Measurements from ENCODE around the gene MYPN.
A peak's percentile ranks its signal among the peaks of the same experiment; 100 is the strongest.
"Not testable (repeated sequence)": the region's sequence is repeated elsewhere in the genome, so short reads cannot be mapped to it uniquely, and the experiment has no call there.

The MYPN gene

DNA sequence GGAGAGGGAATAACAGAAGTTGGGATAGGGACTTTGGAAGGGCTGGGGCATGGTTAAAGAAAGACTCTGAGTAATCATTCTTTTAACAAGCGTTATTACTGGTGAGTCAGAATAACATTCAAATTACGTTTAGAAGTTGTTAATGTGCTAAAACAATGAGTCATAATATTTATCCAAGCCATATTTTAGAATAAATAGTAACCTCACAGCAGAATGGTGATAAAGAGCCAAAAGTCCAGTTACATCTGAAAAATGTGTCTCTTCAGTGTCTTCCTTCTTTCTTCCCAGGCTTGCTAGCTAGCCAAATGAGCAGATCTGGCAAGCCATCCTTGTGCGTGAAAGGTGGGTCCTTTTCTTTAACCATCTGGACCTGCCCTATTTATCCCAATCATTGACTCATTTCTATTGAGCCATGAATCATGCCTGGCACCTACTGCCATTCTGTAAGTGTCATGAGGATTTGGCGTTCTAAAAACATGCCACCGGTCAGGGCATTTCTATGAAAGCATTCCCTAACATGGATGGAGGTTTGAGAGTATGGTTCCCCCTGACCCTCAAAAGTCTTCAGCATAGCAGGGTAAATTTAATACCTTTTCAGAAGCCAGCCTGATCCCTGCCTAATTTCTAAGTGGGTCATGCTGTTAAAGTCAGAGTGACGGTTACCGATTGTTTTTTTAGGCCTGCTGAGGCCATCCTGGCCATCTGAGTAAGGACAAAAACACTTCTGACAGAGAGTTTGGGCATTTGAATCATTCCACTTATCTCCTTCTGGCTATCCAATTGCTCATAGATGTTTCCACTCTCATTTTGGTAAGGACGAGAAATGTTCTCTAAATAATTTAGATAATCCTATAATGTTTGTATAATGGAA, 26.9 kb downstream of the MYPN start:
- peak; percentile 98 for FAIRE-seq

DNA sequence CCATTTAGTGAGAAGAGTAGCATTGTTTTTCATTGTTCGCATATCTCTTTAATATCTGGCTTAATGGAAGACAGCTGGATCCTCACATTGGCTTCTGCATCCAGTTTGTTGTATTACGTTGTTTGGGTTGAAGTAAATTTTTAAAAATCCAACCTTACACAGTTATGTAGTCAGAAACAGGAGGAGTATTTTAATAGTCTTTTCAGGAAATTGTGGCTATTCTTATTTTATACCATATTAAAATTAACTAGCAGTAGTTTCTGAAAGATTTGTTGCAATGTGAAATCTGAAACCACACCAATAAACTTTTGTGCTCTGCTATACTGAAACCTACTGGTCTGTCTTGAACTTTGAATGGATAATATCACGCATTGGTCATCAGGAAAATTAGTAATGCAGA, 27.9 kb downstream of the MYPN start:
- FAIRE-seq: no peak

DNA sequence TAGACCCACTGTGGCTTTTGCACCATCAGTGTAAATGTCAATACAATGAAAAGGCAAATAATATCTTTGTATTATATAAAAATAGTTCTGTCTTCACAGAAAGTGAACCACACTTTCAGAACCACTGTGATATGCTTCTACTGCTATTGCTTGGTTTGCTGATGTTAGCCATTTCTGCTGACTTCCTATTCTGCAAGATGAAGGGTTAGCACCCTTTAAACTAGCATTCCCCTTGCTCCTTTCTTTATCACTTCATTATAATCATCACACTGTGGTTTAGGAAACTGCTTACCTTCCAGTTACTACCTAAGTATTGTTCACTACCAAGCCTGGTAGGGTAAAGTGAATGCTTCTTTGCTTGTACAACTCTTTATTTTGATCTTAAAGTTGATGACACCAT, 29.2 kb downstream of the MYPN start:
- FAIRE-seq: no peak

DNA sequence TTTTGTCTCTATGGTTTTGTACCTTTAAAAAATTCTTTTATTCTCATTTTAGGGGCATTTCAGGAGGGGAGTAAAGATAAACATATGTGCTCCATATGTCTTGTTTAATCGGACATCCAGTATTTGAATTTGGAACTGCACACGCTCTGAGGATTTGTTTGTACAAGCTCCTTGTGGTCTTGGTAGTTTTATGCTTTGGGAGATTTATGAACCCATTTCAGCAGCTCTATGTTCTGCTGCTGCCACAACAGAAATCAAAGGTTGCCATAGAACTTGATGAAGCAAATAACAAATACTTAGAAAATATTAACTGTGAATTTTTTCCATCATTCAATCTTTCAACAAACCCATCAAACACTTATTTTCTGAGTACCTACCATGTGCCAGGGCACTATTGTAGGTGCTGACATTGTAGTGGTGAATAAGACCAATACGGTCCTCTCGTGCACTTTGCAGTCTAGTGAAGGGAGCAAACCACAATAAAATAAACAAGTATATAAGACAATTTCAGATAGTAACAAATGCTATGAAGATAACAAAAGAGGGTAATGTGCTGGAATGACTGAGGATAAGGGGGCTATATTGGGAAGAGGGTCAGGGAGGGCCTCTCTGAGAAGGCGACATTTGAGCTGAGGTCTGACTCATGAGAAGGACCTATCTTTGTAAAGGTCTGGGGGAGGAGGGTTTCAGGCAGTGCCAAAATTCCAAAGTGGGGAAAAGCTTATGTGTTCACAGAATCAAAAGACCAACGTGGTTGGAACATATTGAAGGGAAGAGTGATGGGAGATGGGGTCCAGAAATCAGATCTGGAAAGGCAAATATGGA, 30.4 kb downstream of the MYPN start:
- no peak for FAIRE-seq

DNA sequence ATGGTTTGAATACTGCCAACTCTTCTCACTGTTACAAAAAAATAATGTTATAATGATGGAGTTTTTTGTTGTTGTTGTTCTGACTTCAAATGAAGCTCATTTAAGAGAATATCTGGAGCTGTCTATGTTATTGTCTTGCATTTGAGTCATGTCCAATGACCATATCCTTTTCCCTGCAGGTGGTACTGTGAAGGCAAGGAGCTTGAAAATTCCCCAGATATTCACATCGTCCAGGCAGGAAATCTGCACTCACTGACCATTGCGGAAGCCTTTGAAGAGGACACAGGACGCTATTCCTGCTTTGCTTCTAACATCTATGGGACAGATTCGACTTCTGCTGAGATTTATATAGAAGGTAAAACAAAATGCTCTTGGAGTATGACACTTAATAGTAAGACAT, 33.5 kb downstream of the MYPN start:
- FAIRE-seq: no peak

DNA sequence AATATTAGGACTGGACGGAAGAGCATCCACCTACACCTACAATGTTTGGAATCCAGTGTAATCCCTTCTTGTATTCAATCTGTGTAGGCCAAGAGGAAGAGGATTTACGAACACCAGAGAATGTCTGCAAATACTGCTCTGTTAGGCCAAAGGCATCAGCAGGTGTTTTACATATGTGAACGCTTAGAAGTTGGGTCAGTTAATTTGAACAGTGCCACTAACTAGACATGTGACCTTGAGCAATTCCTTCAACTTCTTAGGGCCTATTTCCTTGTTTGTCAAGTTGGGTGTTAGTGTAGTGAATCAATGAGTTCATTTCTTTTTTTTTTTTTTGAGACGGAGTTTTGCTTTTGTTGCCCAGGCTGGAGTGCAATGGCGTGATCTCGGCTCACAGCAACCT, 35.4 kb downstream of the MYPN start:
- FAIRE-seq: no peak

DNA sequence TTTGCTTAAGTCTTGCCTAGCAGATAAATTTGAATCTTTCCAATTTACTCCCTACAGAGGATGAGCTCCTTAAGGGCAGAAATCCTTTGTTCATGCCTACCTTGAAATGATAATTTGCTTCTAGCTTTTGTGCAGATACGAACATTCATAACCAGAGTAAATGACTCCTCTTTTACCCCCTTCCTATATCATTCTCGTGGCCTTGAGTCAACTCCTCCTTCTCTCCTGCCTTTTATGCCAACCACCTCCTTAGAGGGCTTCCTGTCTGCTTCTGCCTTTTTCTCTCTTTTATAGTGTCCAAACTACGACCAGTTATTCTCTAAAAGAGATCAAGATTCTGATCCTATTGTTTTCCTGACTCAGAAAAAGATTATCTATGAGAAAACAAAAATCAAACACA, 36.4 kb downstream of the MYPN start:
- no peak for FAIRE-seq

DNA sequence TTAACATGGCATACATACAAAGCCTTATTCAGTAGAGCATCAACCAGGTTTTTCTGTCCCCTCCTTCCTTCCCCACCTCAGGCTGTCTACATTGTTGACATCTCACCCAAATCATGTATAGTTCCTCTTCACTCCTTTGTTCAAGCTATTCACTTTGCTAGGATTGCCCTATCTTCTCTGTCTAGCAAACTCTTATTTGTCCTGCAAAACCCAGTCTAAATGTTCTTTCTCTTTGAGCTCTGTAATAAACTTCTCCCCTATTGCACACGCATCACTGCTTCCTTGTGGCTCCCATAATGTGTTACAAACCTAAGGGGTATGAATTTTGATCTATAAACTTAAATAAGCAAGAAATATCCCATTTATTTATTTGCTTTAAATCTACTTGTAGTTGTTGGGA, 36.8 kb downstream of the MYPN start:
- no peak for FAIRE-seq

DNA sequence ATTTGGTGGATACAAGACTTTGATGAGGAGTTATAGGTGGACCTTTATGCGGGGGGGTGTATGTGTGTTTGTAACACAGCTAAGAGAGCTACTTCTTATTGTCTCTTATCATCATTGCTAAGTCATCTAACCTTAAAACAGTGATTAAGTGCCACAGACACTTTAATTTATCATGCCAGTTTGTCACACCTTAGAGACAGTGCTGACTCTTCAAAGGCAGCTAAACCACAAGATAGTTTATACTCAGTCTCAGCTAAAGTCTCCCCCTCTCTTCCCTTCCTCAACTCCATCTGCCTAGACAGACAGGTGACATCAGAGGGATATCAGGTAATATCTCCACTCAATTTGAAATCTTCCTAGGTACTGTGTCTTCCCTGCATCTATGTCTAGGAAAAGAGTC, 42.2 kb downstream of the MYPN start:
- no peak for FAIRE-seq

DNA sequence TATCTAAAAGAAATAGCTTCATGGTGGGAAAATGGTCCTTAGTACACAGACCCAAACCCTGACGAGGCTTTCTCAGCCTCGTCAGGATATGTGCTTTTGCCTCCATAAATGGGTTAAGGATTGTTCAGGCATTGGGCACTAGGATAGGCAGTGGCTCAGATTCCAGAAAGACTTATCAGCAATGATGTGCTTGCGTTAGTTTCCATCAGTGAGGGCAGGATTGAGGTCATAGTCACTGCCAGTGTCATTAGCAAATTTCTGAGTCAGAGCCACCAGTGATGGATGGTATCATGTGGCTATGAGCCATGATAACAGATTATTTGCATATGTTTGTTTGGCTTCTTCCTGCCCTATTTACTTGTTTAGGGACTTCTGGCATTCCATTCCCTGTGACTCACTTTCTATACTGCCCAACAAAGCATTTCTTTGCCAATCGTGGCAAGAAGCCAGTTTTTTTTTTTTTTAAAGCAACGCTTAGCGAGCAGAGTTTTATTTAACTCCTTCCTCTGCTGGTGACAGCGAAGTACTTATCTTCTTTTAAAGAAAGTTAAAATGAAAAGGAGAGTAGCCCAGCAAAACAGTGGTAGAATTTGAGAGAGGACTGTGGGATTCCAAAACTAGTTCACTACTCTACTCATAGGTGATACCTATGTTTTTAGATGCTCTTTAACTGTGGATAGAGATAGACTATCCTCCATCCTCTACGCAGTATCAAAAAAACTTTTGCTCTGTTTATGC, 44.4 kb downstream of the MYPN start:
- FAIRE-seq: peak; percentile 82

DNA sequence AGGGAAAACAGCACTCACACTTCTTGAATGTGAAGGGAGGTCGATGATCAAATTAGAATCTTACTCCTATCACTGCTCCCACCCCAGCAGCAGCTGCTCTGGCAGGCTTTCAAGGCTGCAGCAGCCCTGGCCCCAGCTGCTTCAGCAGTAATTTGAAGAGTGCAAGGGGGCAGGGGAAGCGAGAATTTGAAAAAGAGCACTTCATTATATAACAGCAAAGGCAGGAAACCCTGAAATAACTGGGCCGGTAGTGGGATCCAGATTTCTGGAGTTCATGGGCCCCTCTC, 44.9 kb downstream of the MYPN start:
- FAIRE-seq: no peak

DNA sequence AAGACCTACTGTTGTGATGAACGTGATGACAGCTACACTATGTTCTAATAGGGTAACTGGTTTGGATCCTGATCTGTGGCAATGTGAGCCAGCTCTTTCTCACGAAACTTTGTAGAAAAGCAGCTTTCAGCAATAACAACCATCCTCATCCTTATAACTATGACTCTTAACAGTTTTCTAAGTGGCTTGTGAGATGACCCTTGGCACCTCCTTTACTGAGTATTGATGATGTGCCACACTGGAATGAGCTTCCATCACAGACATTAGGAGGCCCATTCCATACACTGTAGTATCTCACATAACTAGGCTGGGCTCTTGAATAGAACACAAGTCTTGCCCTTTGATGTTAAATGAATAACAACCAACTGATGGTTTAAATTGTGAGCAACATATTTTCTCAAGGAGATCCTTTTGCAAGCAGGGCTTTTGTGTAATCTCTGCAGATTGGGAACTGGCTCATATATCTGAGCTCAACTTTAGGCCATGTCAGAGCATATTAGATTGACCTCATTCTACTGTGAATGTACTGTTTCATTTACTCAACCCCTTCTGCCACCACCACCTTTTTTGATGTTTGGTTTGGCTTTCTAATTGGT, 46.4 kb downstream of the MYPN start:
- no peak for FAIRE-seq

DNA sequence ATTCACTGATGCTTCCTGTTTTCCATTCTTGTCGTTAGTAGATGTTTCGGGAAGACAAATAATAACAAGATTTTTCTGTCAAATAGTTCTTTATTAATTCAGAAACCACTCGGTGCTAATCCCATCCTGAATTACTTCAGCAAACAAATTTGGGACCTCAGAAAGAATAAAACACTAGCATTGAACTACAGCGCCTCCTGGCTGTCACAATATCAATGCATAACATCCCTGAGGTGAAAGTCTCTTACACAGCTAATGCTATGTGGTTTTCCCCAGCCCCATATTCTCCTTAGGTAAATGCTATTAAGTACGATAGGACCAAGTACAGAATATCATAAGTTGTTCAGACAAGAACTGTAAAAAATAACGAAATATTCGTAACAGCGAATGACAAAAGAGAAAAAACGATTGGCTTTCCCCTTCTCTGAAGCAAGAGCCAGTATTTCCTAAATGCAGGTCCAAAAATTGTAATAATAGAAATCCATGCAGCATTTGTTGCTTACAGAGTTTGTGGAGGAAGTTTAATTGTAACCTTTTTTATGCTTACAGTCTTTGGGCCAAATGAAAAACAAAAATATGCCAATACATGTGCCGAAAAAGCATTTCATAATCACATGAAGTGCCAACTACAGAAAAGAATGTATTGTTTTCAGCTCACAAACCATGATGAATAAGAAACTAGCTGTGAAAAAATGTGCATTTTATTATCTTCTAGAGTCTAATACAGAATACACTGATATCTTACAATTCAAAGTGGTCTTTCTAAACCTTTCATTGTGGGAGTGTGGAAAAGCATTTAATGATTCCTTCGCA, 47.3 kb downstream of the MYPN start:
- FAIRE-seq: peak; percentile 95

DNA sequence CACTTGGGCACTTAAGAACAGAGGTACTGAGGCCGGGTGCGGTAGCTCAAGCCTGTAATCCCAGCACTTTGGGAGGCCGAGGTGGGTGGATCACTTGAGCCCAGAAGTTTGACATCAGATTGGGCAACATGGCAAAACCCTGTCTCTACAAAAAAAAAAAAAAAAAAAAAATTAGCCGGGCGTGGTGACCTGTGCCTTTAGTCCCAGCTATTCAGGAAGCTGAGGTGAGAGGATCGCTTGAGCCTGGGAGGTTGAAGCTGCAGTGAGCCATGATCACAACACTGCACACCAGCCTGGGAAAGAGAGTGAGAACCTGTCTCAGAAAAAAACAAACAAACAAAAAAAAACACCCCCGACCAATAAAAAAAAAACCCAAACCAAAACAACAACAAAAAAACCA, 48.2 kb downstream of the MYPN start:
- not testable (repeated sequence) for FAIRE-seq

DNA sequence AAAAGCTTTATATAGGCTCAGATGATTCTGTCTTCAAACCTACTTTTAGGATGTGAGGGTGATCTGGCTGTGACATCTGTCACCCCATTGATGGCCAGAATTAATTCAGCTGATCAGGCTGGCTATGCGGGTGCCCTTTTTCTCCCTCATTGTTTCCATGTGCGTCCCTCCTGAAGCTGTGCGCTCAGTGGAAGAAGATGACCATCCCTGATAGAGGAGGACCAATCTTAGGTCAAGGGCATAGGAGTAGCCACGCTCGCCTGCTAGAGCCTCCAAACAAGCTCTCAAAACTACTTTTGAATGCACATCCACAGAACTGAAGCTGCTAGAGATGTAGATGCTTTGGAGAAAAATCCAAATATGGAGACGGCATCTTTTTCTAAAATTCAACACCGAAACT, 48.7 kb downstream of the MYPN start:
- FAIRE-seq: no peak

DNA sequence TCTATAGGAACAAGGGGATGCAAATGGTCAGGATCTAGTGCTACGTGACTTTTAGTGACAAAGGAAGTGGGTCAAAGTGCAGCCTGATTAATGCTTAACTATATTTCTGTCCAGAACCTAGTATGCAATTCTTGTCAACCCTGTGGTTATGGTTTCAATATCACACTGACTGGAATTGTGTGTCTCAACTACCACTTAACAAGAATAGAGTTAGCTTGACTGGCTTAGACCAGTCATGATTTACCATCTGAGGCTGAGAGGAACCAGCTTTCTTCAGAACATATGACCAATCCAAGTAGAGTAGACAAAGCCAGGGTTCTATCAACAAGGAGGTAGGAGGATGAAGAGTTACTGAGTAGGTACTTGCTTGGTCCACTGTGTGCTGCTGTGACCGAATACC, 54.4 kb downstream of the MYPN start:
- no peak for FAIRE-seq

DNA sequence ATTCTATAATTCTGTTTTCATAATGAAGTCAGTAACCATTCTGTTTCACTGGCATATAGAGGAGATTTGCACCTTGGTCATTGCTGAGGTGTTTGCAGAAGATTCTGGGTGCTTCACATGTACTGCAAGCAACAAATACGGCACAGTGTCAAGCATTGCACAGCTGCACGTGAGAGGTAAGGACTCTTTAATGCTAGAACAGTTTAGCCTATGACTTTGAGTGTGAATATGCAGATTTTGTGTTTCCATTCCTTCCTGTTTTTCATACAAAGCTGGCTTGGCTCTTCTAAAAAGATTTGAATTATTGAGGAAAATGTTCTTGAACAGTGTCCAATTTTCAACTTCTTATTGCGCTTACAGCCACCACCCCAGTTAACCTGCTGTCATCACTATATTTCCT, 56.4 kb downstream of the MYPN start:
- FAIRE-seq: no peak

DNA sequence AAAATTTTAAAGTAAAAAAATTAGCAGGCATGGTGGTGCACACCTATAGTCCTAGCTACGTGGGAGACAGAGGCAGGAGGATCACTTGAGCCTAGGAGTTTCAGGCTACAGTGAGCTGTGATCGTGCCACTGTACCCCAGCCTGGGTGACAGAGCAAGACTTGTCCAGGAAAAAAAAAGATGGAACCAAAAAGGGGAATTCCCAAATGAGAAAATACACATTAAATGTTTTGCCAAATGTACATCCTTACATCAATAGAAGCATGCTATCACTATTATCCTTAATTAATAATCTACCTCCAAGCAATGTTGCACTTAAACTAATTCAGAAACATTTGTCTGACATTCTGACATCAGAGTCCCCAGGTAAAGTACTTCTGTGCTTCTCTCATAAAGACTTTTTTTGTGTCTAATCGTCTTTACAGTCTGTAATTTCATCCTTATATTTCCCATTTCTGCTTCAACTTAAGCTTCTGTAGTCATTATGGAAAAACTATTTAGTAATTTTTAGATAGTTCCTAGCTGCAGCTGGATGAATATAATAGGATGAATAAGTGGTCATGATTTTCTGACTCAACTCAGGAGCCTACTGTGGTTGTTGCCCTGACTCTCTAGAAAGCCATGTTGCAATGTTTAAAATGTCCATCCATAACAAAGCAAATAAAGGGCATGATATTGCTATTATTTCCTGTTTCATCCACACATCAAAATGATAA, 57.7 kb downstream of the MYPN start:
- no peak for FAIRE-seq

DNA sequence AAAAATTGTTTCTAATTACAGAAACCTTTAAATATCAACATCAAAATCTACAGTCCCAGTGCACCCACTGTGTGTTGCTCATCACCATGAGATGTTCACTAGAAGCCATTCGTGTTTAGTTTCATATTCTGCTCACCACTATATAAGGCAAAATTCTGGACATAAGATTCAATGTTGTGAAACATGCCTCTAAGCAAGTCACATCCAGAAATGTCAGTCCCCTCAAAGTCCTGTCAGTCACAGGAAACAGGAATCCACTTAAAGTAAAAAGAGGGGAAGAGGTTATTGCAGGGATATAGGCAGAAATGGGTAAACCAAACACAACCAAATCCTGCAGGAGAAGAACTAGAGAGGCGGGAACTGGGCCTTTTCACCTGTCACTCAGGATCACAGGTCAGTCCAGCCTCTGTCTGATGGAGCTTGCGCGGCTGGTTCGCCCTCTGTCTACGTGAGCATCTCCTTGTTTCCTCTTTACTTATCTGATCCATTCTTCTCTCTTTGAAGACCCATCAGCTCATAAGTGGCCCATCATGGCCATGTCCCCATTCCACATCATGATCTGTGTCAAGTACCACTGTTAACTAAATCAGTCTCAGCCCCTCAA, 58.4 kb downstream of the MYPN start:
- FAIRE-seq: no peak

DNA sequence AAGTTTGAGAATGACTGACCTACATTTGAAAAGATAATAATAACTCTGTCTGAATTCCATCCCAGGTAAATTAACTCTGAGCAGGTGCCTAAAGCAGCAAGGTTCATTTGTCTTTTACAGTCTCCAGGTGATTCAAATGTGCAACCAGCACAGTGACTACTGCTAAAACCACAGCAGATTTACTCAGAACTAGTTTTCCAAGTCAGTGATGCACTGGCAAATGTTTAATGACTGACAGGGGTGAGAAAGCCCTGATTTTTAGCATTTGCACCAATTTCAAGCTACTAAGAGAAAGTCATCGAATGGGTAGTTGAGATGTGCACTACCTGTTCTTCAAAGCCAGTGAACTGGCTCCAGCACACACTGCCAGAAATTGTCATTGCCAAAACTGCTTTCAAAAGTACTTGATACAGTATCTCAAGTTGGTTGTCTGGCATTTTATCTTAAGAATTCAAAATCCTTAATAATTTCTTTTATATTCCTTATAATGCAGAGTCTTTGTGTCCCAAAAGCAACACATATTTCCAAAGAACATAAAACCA, 62.3 kb downstream of the MYPN start:
- FAIRE-seq: no peak

DNA sequence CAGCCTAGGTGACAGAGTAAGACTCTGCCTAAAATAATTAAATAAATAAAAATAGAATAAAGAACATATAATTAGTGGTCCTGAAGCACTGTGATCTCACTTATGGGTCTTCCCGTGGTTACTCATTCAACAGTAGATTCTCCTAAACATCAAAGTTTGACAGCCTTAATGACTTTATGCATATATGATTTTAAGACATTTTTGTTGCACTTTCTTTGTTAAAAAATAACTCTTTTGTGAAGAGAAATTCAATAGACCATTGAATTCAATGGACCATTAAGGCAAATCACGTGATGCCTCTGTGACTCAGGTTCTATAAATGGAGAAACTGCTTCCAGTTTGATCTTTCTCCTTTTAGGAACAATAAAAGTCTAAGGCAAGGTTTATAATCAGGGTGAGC, 63.0 kb downstream of the MYPN start:
- FAIRE-seq: no peak
